Endothelial cell of umbilical vein (primary cell): Measurements from ENCODE around the gene LAPTM4A. TPM values are rescaled to one million over a fixed set of nuclear protein-coding genes. Genes with fewer than 3 reads are reported as not detected.
A peak's percentile ranks its signal among the peaks of the same experiment; 100 is the strongest.

Experiments
- BruUV-seq: library from RNA; stranded (reverse); fragments of 400-500 nt; replicated peaks from 2 replicates; lab custom pipeline; 2021; lab: Mats Ljungman, UMichigan
- CTCF ChIA-PET: fragments of 300-600, 350-600 bp; sonication (Branson Sonifier 250); formaldehyde crosslinking; loops from one replicate; lab custom pipeline; 2021; ENCODE audit warnings: antibody characterized with exemption, inconsistent platforms; lab: Charles Lee
- POLR2A ChIA-PET: fragments of 300-600, 350-600 bp; sonication (Branson Sonifier 250); formaldehyde crosslinking; loops from one replicate; lab custom pipeline; 2021; ENCODE audit warnings: antibody characterized with exemption, inconsistent platforms; lab: Charles Lee
- DNase-seq: peaks from one replicate; pipeline ENCODE4 v3.0.0-alpha.2; 2011; ENCODE audit warnings: low read depth, low spot score
- FAIRE-seq: peaks from 2 replicates; lab custom pipeline; 2011; peaks lifted over from hg19 to GRCh38; lab: Jason Lieb, UNC
- H2AFZ ChIP-seq: 2 replicates; pipeline ENCODE4 v1.6.0; 2012; ENCODE audit warnings: low read depth, low read length, control low read depth, inconsistent platforms
- H3K27ac ChIP-seq: 2 replicates; pipeline ENCODE4 v1.5.1; 2011; ENCODE audit warnings: low read depth, mild to moderate bottlenecking, control low read depth, low read length, moderate library complexity; ENCODE audit not compliant: insufficient read depth
- H3K27me3 ChIP-seq, 2 experiments: 2 replicates each; pipeline versions ENCODE4 v1.6.0 to v1.6.1; 2011; ENCODE audit warnings: low read length in 2 of 2, mixed read lengths in 1 of 2; ENCODE audit not compliant: control insufficient read depth in 2 of 2, insufficient read depth in 2 of 2
- H3K36me3 ChIP-seq, 2 experiments: 2 replicates in 1 of 2; 3 replicates in 1 of 2; pipeline ENCODE4 v1.5.1; 2011; ENCODE audit warnings: low read length in 2 of 2, mild to moderate bottlenecking in 1 of 2, moderate library complexity in 1 of 2; ENCODE audit not compliant: control insufficient read depth in 2 of 2, insufficient read depth in 2 of 2; ENCODE audit errors: extremely low read depth in 1 of 2
- H3K4me1 ChIP-seq: 3 replicates; pipeline ENCODE4 v1.5.1; 2011; ENCODE audit warnings: mild to moderate bottlenecking, low read length; ENCODE audit not compliant: control insufficient read depth, insufficient read depth; ENCODE audit errors: extremely low read depth
- H3K4me2 ChIP-seq: 2 replicates; pipeline ENCODE4 v1.6.1; 2011; ENCODE audit warnings: low read length, control low read depth, mixed read lengths; ENCODE audit not compliant: insufficient read depth
- H3K4me3 ChIP-seq, 3 experiments: fragments of 200-600 bp in 1 of 3; sonication (generic), shearing (Covaris generic) in 1 of 3; replicated peaks in 1 of 3; 2 replicates each; pipeline ENCODE4 v1.5.1; 2011 to 2016; ENCODE audit warnings: control low read depth in 3 of 3, low read length in 3 of 3, mild to moderate bottlenecking in 2 of 3, inconsistent platforms in 1 of 3, low read depth in 1 of 3, moderate library complexity in 1 of 3; ENCODE audit not compliant: insufficient read depth in 1 of 3
- H3K79me2 ChIP-seq: 2 replicates; pipeline ENCODE4 v1.6.0; 2012; ENCODE audit warnings: low read length, inconsistent platforms; ENCODE audit not compliant: control insufficient read depth, insufficient read depth
- H3K9ac ChIP-seq: replicated peaks from 2 replicates; pipeline ENCODE3; 2011; ENCODE audit warnings: low read length, control low read depth; ENCODE audit not compliant: insufficient read depth; ENCODE audit errors: extremely low read depth
- H3K9me1 ChIP-seq: replicated peaks from 3 replicates; pipeline ENCODE4 v1.6.0; 2011; ENCODE audit warnings: mild to moderate bottlenecking, low read length; ENCODE audit not compliant: control insufficient read depth, insufficient read depth; ENCODE audit errors: extremely low read depth
- H3K9me3 ChIP-seq: replicated peaks from 2 replicates; pipeline ENCODE4 v1.5.1; 2012; ENCODE audit warnings: low read length, inconsistent platforms; ENCODE audit not compliant: control insufficient read depth, insufficient read depth
- H4K20me1 ChIP-seq: replicated peaks from 2 replicates; pipeline ENCODE3; 2011; ENCODE audit warnings: mild to moderate bottlenecking, low read length; ENCODE audit not compliant: control insufficient read depth, insufficient read depth; ENCODE audit errors: extremely low read depth
- EZH2 ChIP-seq: IDR thresholded peaks from 2 replicates; pipeline ENCODE4 v1.6.1; 2012; ENCODE audit warnings: borderline replicate concordance, low read depth, mild to moderate bottlenecking, moderate library complexity, low read length, inconsistent platforms; ENCODE audit not compliant: severe bottlenecking
- GATA2 ChIP-seq: IDR thresholded peaks from 2 replicates; pipeline ENCODE4 v1.7.0; 2011; ENCODE audit warnings: low read depth, mild to moderate bottlenecking, moderate library complexity, mixed read lengths, low read length; ENCODE audit not compliant: insufficient read length, insufficient read depth
- JUN ChIP-seq: IDR thresholded peaks from 2 replicates; pipeline ENCODE4 v1.6.1; 2011; ENCODE audit warnings: borderline replicate concordance, low read depth; ENCODE audit not compliant: insufficient read length, insufficient read depth
- POLR2A ChIP-seq: IDR thresholded peaks from 2 replicates; pipeline ENCODE4 v1.6.1; 2012; ENCODE audit warnings: low read depth, mild to moderate bottlenecking, control low read depth, low read length
- POLR2AphosphoS5 ChIP-seq: IDR thresholded peaks from 2 replicates; pipeline ENCODE4 v1.6.1; 2012; ENCODE audit warnings: low read depth, mild to moderate bottlenecking, control low read depth, low read length, moderate library complexity; ENCODE audit not compliant: insufficient read depth
- dilution Hi-C: fragments of 300-500 bp; cut with MboI; formaldehyde crosslinking; loops from one replicate; pipeline ENCODE4 v1.15.0; 2019; ENCODE audit warnings: low sequenced_read_pairs; ENCODE audit not compliant: extremely low pct_ligation_motif_present
- intact Hi-C: fragments of 100-400 bp; cut with micrococcal nuclease; formaldehyde crosslinking; loops from one replicate; pipeline ENCODE4 v1.10.0; 2022
- polyA plus RNA-seq, 4 experiments: library from polyadenylated mRNA; depleted of rRNA in 3 of 4; stranded (reverse) in 3 of 4; unstranded in 1 of 4; fragments of >200 nt; gene quantifications; 2 replicates each; pipeline versions ENCODE4 v1.2.1 to v1.2.3, GENCODE V29; 2011 to 2012; ENCODE audit warnings: missing spikeins in 1 of 4
- total RNA-seq: library from RNA; stranded (reverse); gene quantifications from 2 replicates; pipeline ENCODE4 v1.2.3, GENCODE V29; 2021
- TF ChIP-seq, protein P1 (sequence below): IDR thresholded peaks from 2 replicates; pipeline ENCODE4 v1.6.1; 2011; ENCODE audit not compliant: insufficient read depth, insufficient read length

LAPTM4A gene
- total and polyA plus RNA-seq, 2 donors (not counting 3 experiments of a cell fraction or from before 2014, with no cell fraction given), result 155 to 427 TPM

DNA sequence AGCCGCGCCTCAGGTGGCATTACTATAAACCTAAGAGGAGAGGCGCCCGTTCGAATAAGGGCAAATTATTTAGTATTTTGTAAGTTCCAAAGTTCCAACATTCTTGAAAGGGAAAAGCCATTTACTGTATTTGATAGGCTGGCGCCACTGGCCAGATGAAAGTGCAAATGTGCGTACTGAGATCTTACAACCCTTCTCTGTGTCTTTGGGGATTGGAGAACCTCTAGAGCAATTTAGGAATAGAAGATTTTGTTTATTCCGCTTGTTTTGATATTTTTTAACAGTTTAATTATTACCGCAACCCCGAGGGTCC lies 61.1 kb downstream of the LAPTM4A start:
- Histone ChIP-seq H3K4me3 (peak overlapping the region; percentile 31 to 78 (median 74)), H3K9me1 (no peaks in the 10 kb centered on the region), H3K79me2 (peaks cover 8% of the 10 kb centered on the region), H3K36me3 (no peaks in the 10 kb centered on the region), H3K9me3 (no peaks in the 10 kb centered on the region), H3K4me2 (peak overlapping the region; percentile 77), H3K27ac (no peak overlapping the region), H2AFZ (peak overlapping the region; percentile 65), H3K27me3 (no peaks in the 10 kb centered on the region), H4K20me1 (no peaks in the 10 kb centered on the region), H3K4me1 (peaks cover 13% of the 10 kb centered on the region), H3K9ac (peak overlapping the region; percentile 64)
- POLR2A ChIA-PET, result interaction anchor here (1.5 kb wide), 1 partner anchor 25 kb away, joined by 3 read pairs; no protein-coding TSS in a partner anchor
- DNase-seq (no peak), FAIRE-seq (no peak)
- intact Hi-C loops, result no loop called here
- TF ChIP-seq EZH2, result no peak
- BruUV-seq, result TSS peak; percentile 66
- CTCF ChIA-PET, result interaction anchor here (1.1 to 3.4 kb wide), 3 partner anchors 21 to 101 kb away, joined by 3 to 14 read pairs (median 4); no protein-coding TSS in a partner anchor
- dilution Hi-C loops, result no loop called here

DNA sequence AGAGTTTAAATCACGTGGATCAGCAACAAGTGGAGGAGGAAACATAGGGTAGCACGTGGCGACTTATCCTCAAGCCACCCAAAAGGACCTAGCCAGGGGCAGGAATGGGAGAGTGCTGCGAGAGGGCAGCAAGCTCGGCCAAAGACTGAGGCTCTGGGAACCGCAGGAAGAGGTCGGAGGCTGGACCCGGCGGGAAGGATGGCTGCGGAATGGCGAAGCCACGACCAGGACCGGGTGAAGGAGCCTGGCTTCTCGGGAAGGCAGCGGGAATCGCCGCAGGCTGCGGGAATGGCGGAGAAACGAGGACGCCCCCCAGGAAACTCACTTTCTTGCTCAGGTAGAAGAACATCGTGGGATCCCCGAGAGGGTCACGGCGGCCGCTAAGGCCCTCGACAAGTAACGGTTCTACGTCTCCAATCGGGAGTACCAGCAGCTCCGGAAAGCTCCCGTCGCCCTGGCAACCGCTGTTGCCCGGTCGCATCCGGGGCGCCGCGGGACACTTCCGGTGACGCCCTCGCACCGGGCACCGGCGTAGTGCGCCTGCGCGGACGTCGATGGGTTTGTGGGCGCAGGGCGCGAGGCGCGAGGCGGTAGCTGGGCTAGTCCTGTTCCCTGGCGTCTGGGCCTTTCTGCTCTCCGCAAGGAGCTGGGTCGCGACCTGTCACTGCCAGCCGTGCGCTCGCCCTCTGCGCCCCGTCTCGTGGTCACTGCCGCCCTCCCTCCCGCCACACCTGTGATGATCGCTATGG lies 61.6 kb downstream of the LAPTM4A start, which contains the start of gene WDR35:
WDR35 (minus strand) TSS at position 439 of the 749 bp plus-strand sequence; CDS start at position 349, 90 bp downstream.
- Histone ChIP-seq H3K4me3 (peak within 1 kb of the TSS; percentile 31 to 78 (median 74)), H3K9me1 (no peaks in the 10 kb centered on the region), H4K20me1 (no peaks in the 10 kb centered on the region), H3K79me2 (peaks cover 8% of the 10 kb centered on the region), H3K4me2 (peak within 1 kb of the TSS; percentile 77), H3K9me3 (no peaks in the 10 kb centered on the region), H3K4me1 (peaks cover 13% of the 10 kb centered on the region), H2AFZ (peak within 1 kb of the TSS; percentile 65), H3K27ac (peak within 1 kb of the TSS; percentile 40), H3K27me3 (no peaks in the 10 kb centered on the region), H3K36me3 (no peaks in the 10 kb centered on the region), H3K9ac (peak within 1 kb of the TSS; percentile 64)
- TSS peak; percentile 48 for BruUV-seq
- FAIRE-seq (peak; percentile 70), DNase-seq (peak; percentile 53)
- dilution Hi-C loops, result no loop called here
- intact Hi-C loops, result loop anchor here (1.0 to 2.0 kb wide), 2 partner anchors 23 to 87 kb away; no protein-coding TSS in a partner anchor
- ChIA-PET POLR2A (interaction anchor here (1.3 to 1.5 kb wide), 2 partner anchors 26 to 88 kb away, joined by 3 read pairs; partner anchors contain the start of gene TTC32), CTCF (interaction anchor here (1.1 to 3.4 kb wide), 4 partner anchors 22 to 102 kb away, joined by 3 to 14 read pairs (median 5); no protein-coding TSS in a partner anchor)
- TF ChIP-seq POLR2A, result peak; percentile 83
- TF ChIP-seq, protein P1, sequence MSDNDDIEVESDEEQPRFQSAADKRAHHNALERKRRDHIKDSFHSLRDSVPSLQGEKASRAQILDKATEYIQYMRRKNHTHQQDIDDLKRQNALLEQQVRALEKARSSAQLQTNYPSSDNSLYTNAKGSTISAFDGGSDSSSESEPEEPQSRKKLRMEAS, result peak; percentile 87
- TF ChIP-seq JUN, result no peak
- peak; percentile 80 for TF ChIP-seq POLR2AphosphoS5
- TF ChIP-seq GATA2, result no peak
